HepG2 (cell line): ENCODE results near the gene FRAS1. TPM values are rescaled to one million over a fixed set of nuclear protein-coding genes. Genes with fewer than 3 reads are reported as not detected.

Experiments
- EHMT2 ChIP-seq: fragments of 200-600 bp; sonication (generic); IDR thresholded peaks from 2 replicates; pipeline ENCODE4 v1.7.0; 2017; ENCODE audit warnings: antibody characterized with exemption, low read depth, low read length, borderline replicate concordance
- ETV6 ChIP-seq: sonication (generic); formaldehyde crosslinking; conservative IDR thresholded peaks from 2 replicates; pipeline ENCODE4 v1.4.0; 2020; ENCODE audit warnings: missing genetic modification reagents
- GLI4 ChIP-seq: sonication (generic); formaldehyde crosslinking; IDR thresholded peaks from 2 replicates; pipeline ENCODE4 v1.5.1; 2020; ENCODE audit warnings: missing genetic modification reagents, mild to moderate bottlenecking, moderate library complexity, borderline replicate concordance
- HCFC1 ChIP-seq: fragments of 150-350 bp; IDR thresholded peaks from 2 replicates; pipeline ENCODE4 v1.6.1; 2014; ENCODE audit warnings: low read depth, low read length
- PRMT3 ChIP-seq: sonication (generic); formaldehyde crosslinking; IDR thresholded peaks from 2 replicates; pipeline ENCODE4 v1.8.1; 2022; ENCODE audit warnings: low read depth, mild to moderate bottlenecking, moderate library complexity, missing genetic modification reagents, borderline replicate concordance
- SOX6 ChIP-seq, 2 experiments: fragments of 450-650 bp in 1 of 2; sonication (generic) in 1 of 2; formaldehyde crosslinking in 1 of 2; IDR thresholded peaks; 2 replicates each; pipeline versions ENCODE4 v1.4.0 to v1.6.1; 2017 to 2020; ENCODE audit warnings: antibody characterized with exemption in 1 of 2, mild to moderate bottlenecking in 1 of 2, missing genetic modification reagents in 1 of 2
- THAP11 ChIP-seq: IDR thresholded peaks from 2 replicates; pipeline ENCODE4 v1.6.1; 2016; ENCODE audit warnings: missing biosample characterization, missing genetic modification reagents
- THYN1 ChIP-seq: sonication (generic); formaldehyde crosslinking; IDR thresholded peaks from 2 replicates; pipeline ENCODE4 v1.8.1; 2023; ENCODE audit warnings: low read depth, mild to moderate bottlenecking, moderate library complexity, missing genetic modification reagents, borderline replicate concordance
- ZNF33A ChIP-seq: sonication (generic); formaldehyde crosslinking; IDR thresholded peaks from 2 replicates; pipeline ENCODE4 v1.5.1; 2020; ENCODE audit warnings: missing genetic modification reagents, mild to moderate bottlenecking, moderate library complexity, borderline replicate concordance
- ZNF484 ChIP-seq: sonication (generic); formaldehyde crosslinking; IDR thresholded peaks from 2 replicates; pipeline ENCODE4 v1.5.1; 2020; ENCODE audit warnings: mild to moderate bottlenecking, low read depth, missing genetic modification reagents, borderline replicate concordance
- ZNF775 ChIP-seq: sonication (generic); formaldehyde crosslinking; IDR thresholded peaks from 2 replicates; pipeline ENCODE4 v1.4.0; 2020; ENCODE audit warnings: missing genetic modification reagents, mild to moderate bottlenecking, moderate library complexity, borderline replicate concordance
- polyA plus RNA-seq, 8 experiments: library from polyadenylated mRNA; depleted of rRNA in 3 of 8; stranded (reverse) in 7 of 8; unstranded in 1 of 8; fragments of >200 nt; fragmentation: Illumina TruSeq in 4 of 8; extraction: Trizol in 4 of 8; gene quantifications; 2 replicates each; pipeline versions ENCODE4 v1.2.1 to v1.2.3, GENCODE V29; 2011 to 2016; ENCODE audit warnings: low read depth in 4 of 8, missing spikeins in 1 of 8, mixed read lengths in 1 of 8; ENCODE audit not compliant: insufficient read depth in 1 of 8
- total RNA-seq, 5 experiments: library from RNA; depleted of rRNA; stranded (reverse); fragments of >200 nt; fragmentation: Illumina TruSeq; extraction: Trizol; gene quantifications; 2 replicates each; pipeline ENCODE4 v1.2.3, GENCODE V29; 2016; ENCODE audit warnings: low read depth in 1 of 5
- TF ChIP-seq, protein P1 (sequence below): sonication (generic); formaldehyde crosslinking; IDR thresholded peaks from 2 replicates; pipeline ENCODE4 v1.5.0; 2020; ENCODE audit warnings: mild to moderate bottlenecking, missing genetic modification reagents, borderline replicate concordance
- TF ChIP-seq, protein P2 (sequence below): sonication (generic); formaldehyde crosslinking; IDR thresholded peaks from 2 replicates; pipeline ENCODE4 v1.5.0; 2020; ENCODE audit warnings: missing genetic modification reagents, mild to moderate bottlenecking, borderline replicate concordance
- TF ChIP-seq, protein P3 (sequence below): sonication (generic); formaldehyde crosslinking; IDR thresholded peaks from 2 replicates; pipeline ENCODE4 v1.9.0; 2021; ENCODE audit warnings: missing genetic modification reagents, borderline replicate concordance
- TF ChIP-seq, protein P4 (sequence below): IDR thresholded peaks from 2 replicates; pipeline ENCODE4 v1.6.1; 2016

FRAS1 gene
- total and polyA plus RNA-seq, 2 of the 13 experiments (the other 11 are each of a cell fraction or from before 2014, with no cell fraction given): 22.5 to 31.6 TPM

DNA sequence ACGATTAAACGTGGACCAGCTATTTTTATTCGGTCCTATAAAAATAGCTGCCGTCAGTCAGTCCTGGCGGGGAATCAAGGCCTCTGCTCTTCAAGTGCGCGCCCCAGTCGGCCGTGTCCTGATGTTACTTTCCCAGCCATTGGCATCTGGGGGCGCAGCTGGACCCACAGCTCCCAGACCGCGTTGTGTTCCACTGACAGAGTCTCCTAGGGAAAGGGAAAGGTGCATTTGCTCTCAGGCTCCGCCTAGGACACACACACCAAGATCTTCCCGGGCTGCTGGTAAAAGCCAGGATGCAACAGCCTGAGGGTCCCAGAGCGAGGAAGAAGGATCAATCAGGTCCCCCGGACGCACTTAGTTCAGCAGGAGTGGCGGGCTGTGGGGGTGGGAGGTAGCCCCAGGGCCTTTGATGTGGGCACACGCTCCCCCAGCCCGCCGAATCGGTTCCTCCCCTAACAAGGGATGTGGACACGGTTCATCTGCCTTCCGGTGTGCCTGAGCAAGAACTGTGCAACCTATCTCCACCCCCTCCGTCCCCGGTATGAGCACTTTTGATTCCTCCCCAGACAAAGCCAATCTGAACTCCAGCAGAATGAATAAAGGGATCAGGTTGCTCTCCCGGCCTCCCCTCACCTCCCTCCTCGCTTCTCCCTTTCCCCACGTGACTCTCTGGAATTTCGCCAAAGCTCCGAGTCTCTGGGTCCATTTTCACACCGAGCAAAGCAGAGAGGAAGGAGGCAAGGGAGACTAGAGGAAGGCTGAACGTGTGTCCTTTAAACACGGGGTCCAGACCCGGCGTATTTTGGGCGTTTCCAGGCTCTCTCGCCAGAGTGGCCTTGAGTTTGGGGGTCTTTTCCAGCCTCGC lies 626 bp upstream of the FRAS1 start (continued):
- TF ChIP-seq PRMT3 (CRISPR knock-in tag): no peak
- TF ChIP-seq EHMT2: no peak
- TF ChIP-seq, protein P1, sequence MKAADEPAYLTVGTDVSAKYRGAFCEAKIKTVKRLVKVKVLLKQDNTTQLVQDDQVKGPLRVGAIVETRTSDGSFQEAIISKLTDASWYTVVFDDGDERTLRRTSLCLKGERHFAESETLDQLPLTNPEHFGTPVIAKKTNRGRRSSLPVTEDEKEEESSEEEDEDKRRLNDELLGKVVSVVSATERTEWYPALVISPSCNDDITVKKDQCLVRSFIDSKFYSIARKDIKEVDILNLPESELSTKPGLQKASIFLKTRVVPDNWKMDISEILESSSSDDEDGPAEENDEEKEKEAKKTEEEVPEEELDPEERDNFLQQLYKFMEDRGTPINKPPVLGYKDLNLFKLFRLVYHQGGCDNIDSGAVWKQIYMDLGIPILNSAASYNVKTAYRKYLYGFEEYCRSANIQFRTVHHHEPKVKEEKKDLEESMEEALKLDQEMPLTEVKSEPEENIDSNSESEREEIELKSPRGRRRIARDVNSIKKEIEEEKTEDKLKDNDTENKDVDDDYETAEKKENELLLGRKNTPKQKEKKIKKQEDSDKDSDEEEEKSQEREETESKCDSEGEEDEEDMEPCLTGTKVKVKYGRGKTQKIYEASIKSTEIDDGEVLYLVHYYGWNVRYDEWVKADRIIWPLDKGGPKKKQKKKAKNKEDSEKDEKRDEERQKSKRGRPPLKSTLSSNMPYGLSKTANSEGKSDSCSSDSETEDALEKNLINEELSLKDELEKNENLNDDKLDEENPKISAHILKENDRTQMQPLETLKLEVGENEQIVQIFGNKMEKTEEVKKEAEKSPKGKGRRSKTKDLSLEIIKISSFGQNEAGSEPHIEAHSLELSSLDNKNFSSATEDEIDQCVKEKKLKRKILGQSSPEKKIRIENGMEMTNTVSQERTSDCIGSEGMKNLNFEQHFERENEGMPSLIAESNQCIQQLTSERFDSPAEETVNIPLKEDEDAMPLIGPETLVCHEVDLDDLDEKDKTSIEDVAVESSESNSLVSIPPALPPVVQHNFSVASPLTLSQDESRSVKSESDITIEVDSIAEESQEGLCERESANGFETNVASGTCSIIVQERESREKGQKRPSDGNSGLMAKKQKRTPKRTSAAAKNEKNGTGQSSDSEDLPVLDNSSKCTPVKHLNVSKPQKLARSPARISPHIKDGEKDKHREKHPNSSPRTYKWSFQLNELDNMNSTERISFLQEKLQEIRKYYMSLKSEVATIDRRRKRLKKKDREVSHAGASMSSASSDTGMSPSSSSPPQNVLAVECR (CRISPR knock-in tag): peak; percentile 57; the same call in 1 of the 2 replicates
- TF ChIP-seq THAP11 (CRISPR knock-in tag): peak; percentile 20
- TF ChIP-seq, protein P2, sequence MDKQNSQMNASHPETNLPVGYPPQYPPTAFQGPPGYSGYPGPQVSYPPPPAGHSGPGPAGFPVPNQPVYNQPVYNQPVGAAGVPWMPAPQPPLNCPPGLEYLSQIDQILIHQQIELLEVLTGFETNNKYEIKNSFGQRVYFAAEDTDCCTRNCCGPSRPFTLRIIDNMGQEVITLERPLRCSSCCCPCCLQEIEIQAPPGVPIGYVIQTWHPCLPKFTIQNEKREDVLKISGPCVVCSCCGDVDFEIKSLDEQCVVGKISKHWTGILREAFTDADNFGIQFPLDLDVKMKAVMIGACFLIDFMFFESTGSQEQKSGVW (CRISPR knock-in tag): no peak
- TF ChIP-seq, protein P3, sequence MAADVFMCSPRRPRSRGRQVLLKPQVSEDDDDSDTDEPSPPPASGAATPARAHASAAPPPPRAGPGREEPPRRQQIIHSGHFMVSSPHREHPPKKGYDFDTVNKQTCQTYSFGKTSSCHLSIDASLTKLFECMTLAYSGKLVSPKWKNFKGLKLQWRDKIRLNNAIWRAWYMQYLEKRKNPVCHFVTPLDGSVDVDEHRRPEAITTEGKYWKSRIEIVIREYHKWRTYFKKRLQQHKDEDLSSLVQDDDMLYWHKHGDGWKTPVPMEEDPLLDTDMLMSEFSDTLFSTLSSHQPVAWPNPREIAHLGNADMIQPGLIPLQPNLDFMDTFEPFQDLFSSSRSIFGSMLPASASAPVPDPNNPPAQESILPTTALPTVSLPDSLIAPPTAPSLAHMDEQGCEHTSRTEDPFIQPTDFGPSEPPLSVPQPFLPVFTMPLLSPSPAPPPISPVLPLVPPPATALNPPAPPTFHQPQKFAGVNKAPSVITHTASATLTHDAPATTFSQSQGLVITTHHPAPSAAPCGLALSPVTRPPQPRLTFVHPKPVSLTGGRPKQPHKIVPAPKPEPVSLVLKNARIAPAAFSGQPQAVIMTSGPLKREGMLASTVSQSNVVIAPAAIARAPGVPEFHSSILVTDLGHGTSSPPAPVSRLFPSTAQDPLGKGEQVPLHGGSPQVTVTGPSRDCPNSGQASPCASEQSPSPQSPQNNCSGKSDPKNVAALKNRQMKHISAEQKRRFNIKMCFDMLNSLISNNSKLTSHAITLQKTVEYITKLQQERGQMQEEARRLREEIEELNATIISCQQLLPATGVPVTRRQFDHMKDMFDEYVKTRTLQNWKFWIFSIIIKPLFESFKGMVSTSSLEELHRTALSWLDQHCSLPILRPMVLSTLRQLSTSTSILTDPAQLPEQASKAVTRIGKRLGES (CRISPR knock-in tag): no peak
- TF ChIP-seq, protein P4, sequence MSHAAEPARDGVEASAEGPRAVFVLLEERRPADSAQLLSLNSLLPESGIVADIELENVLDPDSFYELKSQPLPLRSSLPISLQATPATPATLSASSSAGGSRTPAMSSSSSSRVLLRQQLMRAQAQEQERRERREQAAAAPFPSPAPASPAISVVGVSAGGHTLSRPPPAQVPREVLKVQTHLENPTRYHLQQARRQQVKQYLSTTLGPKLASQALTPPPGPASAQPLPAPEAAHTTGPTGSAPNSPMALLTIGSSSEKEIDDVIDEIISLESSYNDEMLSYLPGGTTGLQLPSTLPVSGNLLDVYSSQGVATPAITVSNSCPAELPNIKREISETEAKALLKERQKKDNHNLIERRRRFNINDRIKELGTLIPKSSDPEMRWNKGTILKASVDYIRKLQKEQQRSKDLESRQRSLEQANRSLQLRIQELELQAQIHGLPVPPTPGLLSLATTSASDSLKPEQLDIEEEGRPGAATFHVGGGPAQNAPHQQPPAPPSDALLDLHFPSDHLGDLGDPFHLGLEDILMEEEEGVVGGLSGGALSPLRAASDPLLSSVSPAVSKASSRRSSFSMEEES (CRISPR knock-in tag): no peak; the same call in 1 of the 2 replicates
- no peak for TF ChIP-seq HCFC1
- no peak for TF ChIP-seq GLI4 (CRISPR knock-in tag)
- TF ChIP-seq ZNF33A (CRISPR knock-in tag): no peak
- TF ChIP-seq ZNF484: no peak
- TF ChIP-seq SOX6 (IDR thresholded peaks at IDR 0.05): no peak
- peak; percentile 22 for TF ChIP-seq SOX6 (CRISPR knock-in tag; IDR thresholded peaks at IDR 0.05)
- TF ChIP-seq ETV6 (CRISPR knock-in tag): no peak
- 0 out of 2 replicates have a peak, but pooled peaks have one; percentile 37 for TF ChIP-seq ZNF775 (CRISPR knock-in tag)
- 0 out of 2 replicates have a peak, but pooled peaks have one; percentile 79 for TF ChIP-seq THYN1
